CD4-positive, alpha-beta T cell treated with Interleukin-1 beta for 1 hour (primary cell): ENCODE data around the gene JTB.

Experiments
- DNase-seq, 2 donors: peaks; one replicate each; pipeline ENCODE4 v3.0.0-alpha.2; 2020 to 2022

JTB gene

GRCh38 chr1:153929981-153930948 is 47.2 kb downstream of the JTB start:
- no peak for DNase-seq

- no peak for DNase-seq
These were observed 48.0 kb downstream of the JTB start for GRCh38 chr1:153929426-153929825.

GRCh38 chr1:153928791-153929341 is 48.6 kb downstream of the JTB start:
- no peak for DNase-seq

- DNase-seq = no peak
These were observed 49.2 kb downstream of the JTB start for GRCh38 chr1:153928245-153928644.

GRCh38 chr1:153926405-153926804 is 51.1 kb downstream of the JTB start:
- no peak for DNase-seq
